Parathyroid adenoma (tissue), 2 donors: ENCODE measurements around the gene KRTAP4-5.
"Not testable (repeated sequence)": the region's sequence is repeated elsewhere in the genome, so short reads cannot be mapped to it uniquely, and the experiment has no call there.

Experiments
- H2AFZ ChIP-seq: fragments of 300-600 bp; sonication (generic); one replicate; pipeline ENCODE4 v1.7.0; 2017; ENCODE audit warnings: antibody characterized with exemption, mild to moderate bottlenecking
- H3K27ac ChIP-seq: fragments of 300-600 bp; sonication (generic); one replicate; pipeline ENCODE4 v1.7.0; 2017
- H3K27me3 ChIP-seq: fragments of 300-600 bp; sonication (generic); one replicate; pipeline ENCODE4 v1.7.0; 2017; ENCODE audit warnings: low read length; ENCODE audit not compliant: control insufficient read depth, insufficient read depth
- H3K36me3 ChIP-seq: fragments of 300-600 bp; sonication (generic); one replicate; pipeline ENCODE4 v1.7.0; 2017; ENCODE audit warnings: low read length; ENCODE audit not compliant: control insufficient read depth, insufficient read depth
- H3K4me1 ChIP-seq: fragments of 300-600 bp; sonication (generic); one replicate; pipeline ENCODE4 v1.7.0; 2017; ENCODE audit warnings: control low read depth
- H3K4me2 ChIP-seq: fragments of 300-600 bp; sonication (generic); one replicate; pipeline ENCODE4 v1.7.0; 2017; ENCODE audit warnings: low read length
- H3K4me3 ChIP-seq: fragments of 300-600 bp; sonication (generic); one replicate; pipeline ENCODE4 v1.7.0; 2017; ENCODE audit warnings: low read depth, low read length
- H3K79me2 ChIP-seq: fragments of 300-600 bp; sonication (generic); one replicate; pipeline ENCODE4 v1.7.0; 2017; ENCODE audit warnings: control low read depth
- H3K9ac ChIP-seq: fragments of 300-600 bp; sonication (generic); one replicate; pipeline ENCODE4 v1.7.0; 2017; ENCODE audit warnings: mild to moderate bottlenecking
- H3K9me3 ChIP-seq: fragments of 300-600 bp; sonication (generic); one replicate; pipeline ENCODE4 v1.7.0; 2017; ENCODE audit warnings: low read length; ENCODE audit not compliant: control insufficient read depth
- TF ChIP-seq, protein P1 (sequence below): fragments of 300-600 bp; sonication (generic); IDR thresholded peaks from one replicate; pipeline ENCODE4 v1.7.0; 2017; ENCODE audit warnings: antibody characterized with exemption, mild to moderate bottlenecking
- donor health status: primary hyperparathyroidism.

Gene KRTAP4-5

DNA sequence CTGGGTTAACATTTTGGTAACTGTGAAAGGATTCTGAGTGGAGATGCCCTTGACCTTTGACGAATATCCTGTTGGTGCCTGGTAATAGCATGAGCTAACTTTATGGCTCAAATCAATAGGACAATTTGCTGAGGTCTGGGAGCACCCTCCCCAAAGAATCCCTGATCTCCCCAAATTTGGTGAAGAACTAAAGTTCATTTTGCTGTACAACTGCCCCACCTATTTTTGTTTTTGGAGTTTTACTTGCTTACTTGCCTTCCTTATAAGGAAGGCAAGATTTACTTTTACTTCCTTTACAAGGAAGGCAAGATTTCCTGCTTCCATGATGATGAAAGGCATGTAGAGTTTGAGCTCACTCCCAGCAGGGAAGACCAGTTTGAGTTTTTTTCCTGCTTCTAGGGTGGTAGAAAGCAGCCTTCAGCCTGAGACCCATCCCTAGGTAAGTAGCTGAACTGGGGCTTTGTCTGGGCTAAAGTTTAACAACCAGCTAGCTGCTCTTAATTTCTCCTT is 41.6 kb downstream of the KRTAP4-5 start:
- Histone ChIP-seq H2AFZ (no peak overlapping the region), H3K79me2 (no peaks in the 10 kb centered on the region), H3K27me3 (no peaks in the 10 kb centered on the region), H3K36me3 (no peaks in the 10 kb centered on the region), H3K9me3 (no peaks in the 10 kb centered on the region), H3K4me1 (no peaks in the 10 kb centered on the region), H3K9ac (no peak overlapping the region), H3K27ac (no peak overlapping the region), H3K4me3 (no peak overlapping the region), H3K4me2 (no peak overlapping the region)
- TF ChIP-seq, protein P1, sequence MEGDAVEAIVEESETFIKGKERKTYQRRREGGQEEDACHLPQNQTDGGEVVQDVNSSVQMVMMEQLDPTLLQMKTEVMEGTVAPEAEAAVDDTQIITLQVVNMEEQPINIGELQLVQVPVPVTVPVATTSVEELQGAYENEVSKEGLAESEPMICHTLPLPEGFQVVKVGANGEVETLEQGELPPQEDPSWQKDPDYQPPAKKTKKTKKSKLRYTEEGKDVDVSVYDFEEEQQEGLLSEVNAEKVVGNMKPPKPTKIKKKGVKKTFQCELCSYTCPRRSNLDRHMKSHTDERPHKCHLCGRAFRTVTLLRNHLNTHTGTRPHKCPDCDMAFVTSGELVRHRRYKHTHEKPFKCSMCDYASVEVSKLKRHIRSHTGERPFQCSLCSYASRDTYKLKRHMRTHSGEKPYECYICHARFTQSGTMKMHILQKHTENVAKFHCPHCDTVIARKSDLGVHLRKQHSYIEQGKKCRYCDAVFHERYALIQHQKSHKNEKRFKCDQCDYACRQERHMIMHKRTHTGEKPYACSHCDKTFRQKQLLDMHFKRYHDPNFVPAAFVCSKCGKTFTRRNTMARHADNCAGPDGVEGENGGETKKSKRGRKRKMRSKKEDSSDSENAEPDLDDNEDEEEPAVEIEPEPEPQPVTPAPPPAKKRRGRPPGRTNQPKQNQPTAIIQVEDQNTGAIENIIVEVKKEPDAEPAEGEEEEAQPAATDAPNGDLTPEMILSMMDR: no peak

DNA sequence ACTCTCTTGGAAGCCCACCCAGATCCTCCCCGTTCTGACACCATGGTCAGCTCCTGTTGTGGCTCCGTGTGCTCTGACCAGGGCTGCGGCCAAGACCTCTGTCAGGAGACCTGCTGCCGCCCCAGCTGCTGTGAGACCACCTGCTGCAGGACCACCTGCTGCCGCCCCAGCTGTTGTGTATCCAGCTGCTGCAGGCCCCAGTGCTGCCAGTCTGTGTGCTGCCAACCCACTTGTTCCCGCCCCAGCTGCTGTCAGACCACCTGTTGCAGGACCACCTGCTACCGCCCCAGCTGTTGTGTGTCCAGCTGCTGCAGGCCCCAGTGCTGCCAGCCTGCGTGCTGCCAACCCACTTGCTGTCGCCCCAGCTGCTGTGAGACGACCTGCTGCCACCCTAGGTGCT is 44.3 kb downstream of the KRTAP4-5 start, which contains the start of gene KRTAP4-9:
Gene KRTAP4-9, plus strand, starts transcription at position 43 of the 400 bp plus-strand sequence. Its CDS starts 0 bp downstream, at position 43.
- H2AFZ ChIP-seq, H3K4me2 ChIP-seq, H3K4me1 ChIP-seq, H3K27me3 ChIP-seq, H3K9ac ChIP-seq, H3K79me2 ChIP-seq, H3K4me3 ChIP-seq, H3K27ac ChIP-seq, H3K36me3 ChIP-seq, H3K9me3 ChIP-seq: not testable (repeated sequence)

DNA sequence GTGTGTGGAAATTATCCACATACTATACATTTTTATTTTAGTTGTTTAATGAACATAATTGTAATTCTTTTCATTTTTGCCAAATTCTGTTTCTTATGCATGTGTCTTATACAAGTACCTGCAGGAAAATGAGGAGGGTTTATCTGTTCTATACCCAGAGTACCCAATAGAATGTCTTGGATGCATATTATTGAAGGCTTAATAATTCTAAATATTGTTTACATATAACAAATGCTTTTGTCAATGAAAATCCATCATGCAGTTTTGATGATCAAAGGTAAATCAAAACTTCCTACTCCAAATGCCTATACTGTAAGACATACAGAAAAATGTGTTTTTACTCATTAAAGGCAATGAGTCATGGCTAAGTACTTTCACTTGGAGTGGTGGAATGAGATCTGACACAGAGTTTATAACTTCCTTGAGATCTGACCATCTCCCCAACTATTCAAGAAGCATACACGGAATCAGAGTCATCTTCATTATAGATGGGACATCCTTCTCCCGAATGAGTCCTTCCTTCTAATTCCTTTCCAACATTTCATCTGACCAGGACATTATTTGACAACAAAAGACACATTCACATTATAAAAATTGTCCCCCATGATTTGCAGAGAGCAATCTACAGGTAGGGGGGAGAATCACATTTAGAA is 45.1 kb downstream of the KRTAP4-5 start:
- not testable (repeated sequence) for H3K4me3 ChIP-seq, H3K9me3 ChIP-seq, H3K4me2 ChIP-seq, H3K79me2 ChIP-seq, H3K36me3 ChIP-seq, H3K4me1 ChIP-seq, H3K9ac ChIP-seq, H2AFZ ChIP-seq, H3K27ac ChIP-seq, H3K27me3 ChIP-seq

DNA sequence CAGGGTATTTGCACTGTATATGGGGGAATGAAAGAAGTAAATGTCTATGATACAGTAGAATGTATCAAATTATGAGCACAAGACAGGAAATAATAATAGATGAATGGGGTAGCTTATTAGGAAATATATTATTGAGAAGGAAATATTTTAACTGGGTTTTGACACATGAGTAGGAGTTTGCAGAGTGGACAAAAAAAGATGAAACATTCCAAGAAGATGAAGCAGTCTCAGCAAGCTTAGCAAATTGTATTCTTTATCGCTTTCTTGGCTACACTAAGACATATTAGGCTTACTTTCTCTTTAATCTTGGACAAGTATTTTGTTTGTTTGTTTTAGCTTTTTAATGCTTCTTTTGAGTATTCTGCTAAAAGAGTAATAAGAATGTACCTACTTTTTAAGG is 45.7 kb downstream of the KRTAP4-5 start:
- Histone ChIP-seq H3K27ac (no peak overlapping the region), H3K9me3 (no peaks in the 10 kb centered on the region), H3K9ac (no peak overlapping the region), H3K79me2 (no peaks in the 10 kb centered on the region), H3K4me2 (no peak overlapping the region), H3K27me3 (no peaks in the 10 kb centered on the region), H3K4me1 (no peaks in the 10 kb centered on the region), H3K4me3 (no peak overlapping the region), H2AFZ (no peak overlapping the region), H3K36me3 (no peaks in the 10 kb centered on the region)
- TF ChIP-seq, protein P1: no peak

DNA sequence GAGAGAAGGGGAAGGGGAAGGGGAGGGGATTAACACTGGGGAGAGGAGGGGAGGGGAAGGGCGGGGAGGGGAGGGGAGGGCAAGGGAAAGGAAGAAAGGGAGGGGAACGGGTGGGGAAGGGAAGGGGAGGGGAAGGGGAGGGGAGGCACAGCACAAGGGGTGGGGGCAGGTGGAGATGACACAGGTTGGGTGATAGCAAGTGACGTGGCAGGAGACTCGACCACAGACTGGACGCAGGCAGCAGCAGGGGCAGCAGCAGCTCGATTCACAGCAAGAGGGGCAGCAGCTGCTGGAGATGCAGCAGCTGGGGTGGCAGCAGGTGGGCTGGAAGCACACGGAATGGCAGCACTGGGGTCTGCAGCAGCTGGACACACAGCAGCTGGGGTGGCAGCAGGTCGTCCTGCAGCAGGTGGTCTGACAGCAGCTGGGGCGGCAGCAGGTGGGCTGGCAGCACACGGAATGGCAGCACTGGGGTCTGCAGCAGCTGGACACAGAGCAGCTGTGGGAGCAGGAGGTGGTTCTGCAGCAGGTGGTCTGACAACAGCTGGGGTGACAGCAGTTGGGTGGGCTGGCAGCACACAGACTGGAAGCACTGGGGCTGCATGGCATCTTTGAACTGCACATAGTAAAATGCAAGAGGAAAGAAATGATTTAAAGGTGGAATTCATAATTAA is 47.9 kb downstream of the KRTAP4-5 start, which contains the start of gene KRTAP4-16:
Gene KRTAP4-16, minus strand, starts transcription at position 624 of the 674 bp plus-strand sequence. Its CDS starts 0 bp downstream, at position 624.
- Histone ChIP-seq H3K4me2 (no peak within 1 kb of the TSS), H3K4me1 (no peaks in the 10 kb centered on the region), H3K79me2 (no peaks in the 10 kb centered on the region), H3K27ac (no peak within 1 kb of the TSS), H3K36me3 (no peaks in the 10 kb centered on the region), H2AFZ (no peak within 1 kb of the TSS), H3K9ac (no peak within 1 kb of the TSS), H3K27me3 (no peaks in the 10 kb centered on the region), H3K4me3 (no peak within 1 kb of the TSS), H3K9me3 (no peaks in the 10 kb centered on the region)
- TF ChIP-seq, protein P1: no peak

DNA sequence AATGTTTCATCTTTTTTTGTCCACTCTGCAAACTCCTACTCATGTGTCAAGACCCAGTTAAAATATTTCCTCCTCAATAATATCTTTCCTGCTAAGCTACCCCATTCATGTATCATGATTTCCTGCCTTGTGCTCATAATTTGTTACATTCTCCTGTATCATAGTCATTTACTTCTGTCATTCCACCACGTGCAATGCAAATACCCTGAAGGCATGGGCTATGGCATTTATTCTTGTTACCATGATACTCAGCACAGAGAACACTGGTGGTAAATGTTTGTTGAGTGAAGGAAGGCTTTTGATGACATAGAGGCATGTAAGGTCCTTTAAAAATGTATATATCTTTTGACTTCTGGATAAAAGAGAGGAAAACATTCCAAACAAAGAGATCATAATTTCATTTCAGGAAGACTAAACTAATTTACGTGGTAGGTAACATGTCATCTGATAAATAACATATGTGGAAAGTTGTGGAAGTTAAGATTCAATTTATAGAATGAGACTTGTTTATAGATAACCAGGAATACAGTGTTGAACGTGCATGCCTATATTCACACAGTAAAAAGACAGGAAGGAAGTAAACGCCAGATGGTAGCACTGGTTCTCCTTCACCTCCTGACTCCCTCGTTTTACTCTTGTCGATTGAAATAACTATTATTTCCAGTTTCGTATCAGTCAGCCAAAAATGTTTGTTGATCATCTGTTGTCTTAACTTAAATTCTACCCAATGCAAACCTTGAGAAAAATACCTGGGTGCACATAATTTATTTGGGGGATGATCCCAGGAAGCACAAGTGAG is 49.7 kb downstream of the KRTAP4-5 start:
- H3K79me2 ChIP-seq, H2AFZ ChIP-seq, H3K27ac ChIP-seq, H3K27me3 ChIP-seq, H3K4me3 ChIP-seq, H3K36me3 ChIP-seq, H3K4me1 ChIP-seq, H3K9ac ChIP-seq, H3K9me3 ChIP-seq, H3K4me2 ChIP-seq: not testable (repeated sequence)
